ENCODE measurements around the gene EPB41L1.

The EPB41L1 gene

DNA sequence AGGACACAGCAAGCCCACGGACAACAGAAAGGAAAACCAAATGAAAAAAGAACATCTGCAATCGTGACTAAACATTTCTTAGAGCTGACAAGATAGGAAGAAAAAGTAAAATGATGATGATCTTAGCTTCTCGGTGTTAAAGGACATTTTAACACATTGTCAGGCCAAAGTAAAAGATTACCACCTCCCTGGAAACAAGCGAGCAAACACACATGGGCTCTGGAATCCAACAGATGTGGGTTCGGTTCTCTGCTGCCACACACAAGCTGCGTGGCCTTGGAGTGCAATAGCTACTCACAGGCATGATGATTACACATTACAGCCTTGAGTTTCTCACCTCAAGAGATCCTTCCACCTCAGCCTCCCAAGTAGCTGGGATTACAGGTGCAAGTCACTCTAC lies 74.2 kb downstream of the EPB41L1 start:
- ATAC-seq (ENCODE audit: insufficient read depth, low read depth) (no peak), DNase-seq (no peak)
- TF ChIP-seq EZH2 (IDR thresholded peaks at IDR 0.05; ENCODE audit: borderline replicate concordance, low read depth, low read length, severe bottlenecking) = no peak
- TF ChIP-seq, protein P1, sequence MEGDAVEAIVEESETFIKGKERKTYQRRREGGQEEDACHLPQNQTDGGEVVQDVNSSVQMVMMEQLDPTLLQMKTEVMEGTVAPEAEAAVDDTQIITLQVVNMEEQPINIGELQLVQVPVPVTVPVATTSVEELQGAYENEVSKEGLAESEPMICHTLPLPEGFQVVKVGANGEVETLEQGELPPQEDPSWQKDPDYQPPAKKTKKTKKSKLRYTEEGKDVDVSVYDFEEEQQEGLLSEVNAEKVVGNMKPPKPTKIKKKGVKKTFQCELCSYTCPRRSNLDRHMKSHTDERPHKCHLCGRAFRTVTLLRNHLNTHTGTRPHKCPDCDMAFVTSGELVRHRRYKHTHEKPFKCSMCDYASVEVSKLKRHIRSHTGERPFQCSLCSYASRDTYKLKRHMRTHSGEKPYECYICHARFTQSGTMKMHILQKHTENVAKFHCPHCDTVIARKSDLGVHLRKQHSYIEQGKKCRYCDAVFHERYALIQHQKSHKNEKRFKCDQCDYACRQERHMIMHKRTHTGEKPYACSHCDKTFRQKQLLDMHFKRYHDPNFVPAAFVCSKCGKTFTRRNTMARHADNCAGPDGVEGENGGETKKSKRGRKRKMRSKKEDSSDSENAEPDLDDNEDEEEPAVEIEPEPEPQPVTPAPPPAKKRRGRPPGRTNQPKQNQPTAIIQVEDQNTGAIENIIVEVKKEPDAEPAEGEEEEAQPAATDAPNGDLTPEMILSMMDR (IDR thresholded peaks at IDR 0.05; ENCODE audit: borderline replicate concordance, extremely low read depth, low read length, poor library complexity, severe bottlenecking) = no peak
- H3K9ac ChIP-seq (ENCODE audit: low read depth, low read length) = no peak overlapping the region
- no peak overlapping the region for H3K4me2 ChIP-seq (ENCODE audit: insufficient read depth, low read length)
- no peak overlapping the region for H3K4me3 ChIP-seq (ENCODE audit: low read depth in 1 of 2, low read length in 2 of 2)
- no peaks in the 10 kb centered on the region for H3K9me3 ChIP-seq (ENCODE audit: insufficient read depth, low read length, severe bottlenecking)
- no peaks in the 10 kb centered on the region for H3K4me1 ChIP-seq (ENCODE audit: insufficient read depth, low read length)
- no peak overlapping the region for H2AFZ ChIP-seq (ENCODE audit: low read depth, low read length)
- H4K20me1 ChIP-seq (ENCODE audit: insufficient read depth, low read length) = no peaks in the 10 kb centered on the region
- H3K36me3 ChIP-seq (ENCODE audit: insufficient read depth, low read length) = no peaks in the 10 kb centered on the region
- H3K27ac ChIP-seq (ENCODE audit: low read length) = no peak overlapping the region
- peaks cover 18% of the 10 kb centered on the region for H3K27me3 ChIP-seq (ENCODE audit: insufficient read depth, low read length, poor library complexity)
- no peaks in the 10 kb centered on the region for H3K79me2 ChIP-seq (ENCODE audit: insufficient read depth, low read length)

DNA sequence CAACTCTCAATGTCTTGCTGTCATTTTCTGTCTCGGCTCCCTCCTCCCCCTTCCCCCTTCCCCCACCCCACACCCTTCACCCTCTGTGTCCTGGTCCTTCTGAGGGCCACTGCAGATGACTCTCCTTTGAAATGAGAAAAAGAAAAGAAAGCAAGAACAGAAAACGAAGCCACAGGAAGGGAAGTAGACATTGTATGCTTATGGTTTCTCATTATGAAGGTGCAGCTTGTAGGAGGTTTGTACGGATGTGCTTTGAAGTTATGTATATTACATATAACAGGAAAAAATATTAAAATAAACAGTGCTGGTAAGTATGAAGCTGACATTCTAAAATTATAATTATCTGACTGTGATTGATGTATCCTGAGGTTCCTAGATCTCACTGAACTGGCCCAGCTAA lies 75.5 kb downstream of the EPB41L1 start:
- ATAC-seq (ENCODE audit: insufficient read depth, low read depth) (no peak), DNase-seq (no peak)
- no peak overlapping the region for H3K27ac ChIP-seq (ENCODE audit: low read length)
- no peaks in the 10 kb centered on the region for H3K4me1 ChIP-seq (ENCODE audit: insufficient read depth, low read length)
- peaks cover 18% of the 10 kb centered on the region for H3K27me3 ChIP-seq (ENCODE audit: insufficient read depth, low read length, poor library complexity)
- TF ChIP-seq, protein P1 (IDR thresholded peaks at IDR 0.05; ENCODE audit: borderline replicate concordance, extremely low read depth, low read length, poor library complexity, severe bottlenecking) = no peak
- TF ChIP-seq EZH2 (IDR thresholded peaks at IDR 0.05; ENCODE audit: borderline replicate concordance, low read depth, low read length, severe bottlenecking) = no peak
- no peaks in the 10 kb centered on the region for H3K79me2 ChIP-seq (ENCODE audit: insufficient read depth, low read length)
- H3K9me3 ChIP-seq (ENCODE audit: insufficient read depth, low read length, severe bottlenecking) = no peaks in the 10 kb centered on the region
- no peak overlapping the region for H3K4me2 ChIP-seq (ENCODE audit: insufficient read depth, low read length)
- no peak overlapping the region for H3K9ac ChIP-seq (ENCODE audit: low read depth, low read length)
- no peak overlapping the region for H3K4me3 ChIP-seq (ENCODE audit: low read depth in 1 of 2, low read length in 2 of 2)
- H4K20me1 ChIP-seq (ENCODE audit: insufficient read depth, low read length) = no peaks in the 10 kb centered on the region
- no peaks in the 10 kb centered on the region for H3K36me3 ChIP-seq (ENCODE audit: insufficient read depth, low read length)
- H2AFZ ChIP-seq (ENCODE audit: low read depth, low read length) = no peak overlapping the region

DNA sequence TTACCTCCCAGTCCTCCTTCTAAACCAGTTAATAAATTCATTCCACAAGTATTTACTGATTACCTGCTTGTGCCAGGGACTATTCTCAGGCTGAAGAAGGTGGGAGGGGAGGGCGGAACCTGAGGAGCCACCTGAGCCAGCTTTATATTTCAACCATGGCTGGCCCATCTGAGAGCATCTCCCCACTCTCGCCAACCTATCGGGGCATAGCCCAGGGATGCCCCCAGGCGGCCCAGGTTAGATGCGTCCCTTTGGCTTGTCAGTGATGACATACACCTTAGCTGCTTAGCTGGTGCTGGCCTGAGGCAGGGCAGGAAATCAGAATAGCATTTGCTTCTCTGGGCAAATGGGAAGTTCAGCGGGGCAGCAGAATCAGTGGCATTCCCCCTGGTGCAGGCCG lies 76.8 kb downstream of the EPB41L1 start:
- Histone ChIP-seq H2AFZ (ENCODE audit: low read depth, low read length) (no peak overlapping the region), H3K36me3 (ENCODE audit: insufficient read depth, low read length) (no peaks in the 10 kb centered on the region), H3K27me3 (ENCODE audit: insufficient read depth, low read length, poor library complexity) (peaks cover 18% of the 10 kb centered on the region), H3K4me1 (ENCODE audit: insufficient read depth, low read length) (peaks cover 8% of the 10 kb centered on the region), H3K27ac (ENCODE audit: low read length) (no peak overlapping the region), H3K4me2 (ENCODE audit: insufficient read depth, low read length) (no peak overlapping the region), H3K79me2 (ENCODE audit: insufficient read depth, low read length) (peaks cover 7% of the 10 kb centered on the region), H3K9ac (ENCODE audit: low read depth, low read length) (no peak overlapping the region), H3K9me3 (ENCODE audit: insufficient read depth, low read length, severe bottlenecking) (no peaks in the 10 kb centered on the region), H4K20me1 (ENCODE audit: insufficient read depth, low read length) (no peaks in the 10 kb centered on the region), H3K4me3 (ENCODE audit: low read depth in 1 of 2, low read length in 2 of 2) (no peak overlapping the region)
- TF ChIP-seq, protein P1 (IDR thresholded peaks at IDR 0.05; ENCODE audit: borderline replicate concordance, extremely low read depth, low read length, poor library complexity, severe bottlenecking) = no peak
- TF ChIP-seq EZH2 (IDR thresholded peaks at IDR 0.05; ENCODE audit: borderline replicate concordance, low read depth, low read length, severe bottlenecking) = no peak
- ATAC-seq (ENCODE audit: insufficient read depth, low read depth) (no peak), DNase-seq (no peak)

All from DND-41 (cell line).